ENCODE measurements around the gene AP1AR.
"Not testable (repeated sequence)": the region's sequence is repeated elsewhere in the genome, so short reads cannot be mapped to it uniquely, and the experiment has no call there.

AP1AR gene

DNA sequence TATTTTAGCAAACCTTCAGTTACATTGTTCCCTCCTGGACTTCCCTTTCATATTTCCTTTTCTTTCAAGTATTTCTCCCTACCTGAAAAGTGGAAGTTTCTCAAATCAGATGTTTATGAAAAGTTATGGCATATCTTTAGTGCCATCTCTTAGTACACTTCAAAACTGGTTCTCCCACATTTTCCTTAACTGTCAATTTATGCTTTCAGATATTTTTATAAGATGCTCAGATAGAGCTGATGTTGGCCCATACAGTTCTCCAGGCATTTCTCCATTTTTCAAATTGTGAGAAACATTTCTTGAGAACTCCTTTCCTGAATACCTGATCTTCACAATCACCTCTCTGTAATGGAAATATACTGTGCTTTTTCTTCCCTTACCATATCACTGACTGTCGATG is 32.5 kb upstream of the AP1AR start:
- H3K4me3 ChIP-seq (ENCODE audit: low read depth, low read length), result no peak overlapping the region
- no peaks in the 10 kb centered on the region for H3K36me3 ChIP-seq (ENCODE audit: control insufficient read depth, insufficient read depth, low read length)
- H2AFZ ChIP-seq, result no peak overlapping the region
- H3K27me3 ChIP-seq (ENCODE audit: control insufficient read depth, insufficient read depth, low read length), result no peaks in the 10 kb centered on the region
- no peaks in the 10 kb centered on the region for H3K9me3 ChIP-seq (ENCODE audit: control insufficient read depth, low read length)
- no peak overlapping the region for H3K4me2 ChIP-seq (ENCODE audit: low read length)
- no peaks in the 10 kb centered on the region for H3K79me2 ChIP-seq
- no peaks in the 10 kb centered on the region for H3K4me1 ChIP-seq
- TF ChIP-seq, protein P1, sequence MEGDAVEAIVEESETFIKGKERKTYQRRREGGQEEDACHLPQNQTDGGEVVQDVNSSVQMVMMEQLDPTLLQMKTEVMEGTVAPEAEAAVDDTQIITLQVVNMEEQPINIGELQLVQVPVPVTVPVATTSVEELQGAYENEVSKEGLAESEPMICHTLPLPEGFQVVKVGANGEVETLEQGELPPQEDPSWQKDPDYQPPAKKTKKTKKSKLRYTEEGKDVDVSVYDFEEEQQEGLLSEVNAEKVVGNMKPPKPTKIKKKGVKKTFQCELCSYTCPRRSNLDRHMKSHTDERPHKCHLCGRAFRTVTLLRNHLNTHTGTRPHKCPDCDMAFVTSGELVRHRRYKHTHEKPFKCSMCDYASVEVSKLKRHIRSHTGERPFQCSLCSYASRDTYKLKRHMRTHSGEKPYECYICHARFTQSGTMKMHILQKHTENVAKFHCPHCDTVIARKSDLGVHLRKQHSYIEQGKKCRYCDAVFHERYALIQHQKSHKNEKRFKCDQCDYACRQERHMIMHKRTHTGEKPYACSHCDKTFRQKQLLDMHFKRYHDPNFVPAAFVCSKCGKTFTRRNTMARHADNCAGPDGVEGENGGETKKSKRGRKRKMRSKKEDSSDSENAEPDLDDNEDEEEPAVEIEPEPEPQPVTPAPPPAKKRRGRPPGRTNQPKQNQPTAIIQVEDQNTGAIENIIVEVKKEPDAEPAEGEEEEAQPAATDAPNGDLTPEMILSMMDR (IDR thresholded peaks at IDR 0.05), result no peak
- H3K27ac ChIP-seq, result peak overlapping the region; percentile 39
- H3K9ac ChIP-seq, result no peak overlapping the region

DNA sequence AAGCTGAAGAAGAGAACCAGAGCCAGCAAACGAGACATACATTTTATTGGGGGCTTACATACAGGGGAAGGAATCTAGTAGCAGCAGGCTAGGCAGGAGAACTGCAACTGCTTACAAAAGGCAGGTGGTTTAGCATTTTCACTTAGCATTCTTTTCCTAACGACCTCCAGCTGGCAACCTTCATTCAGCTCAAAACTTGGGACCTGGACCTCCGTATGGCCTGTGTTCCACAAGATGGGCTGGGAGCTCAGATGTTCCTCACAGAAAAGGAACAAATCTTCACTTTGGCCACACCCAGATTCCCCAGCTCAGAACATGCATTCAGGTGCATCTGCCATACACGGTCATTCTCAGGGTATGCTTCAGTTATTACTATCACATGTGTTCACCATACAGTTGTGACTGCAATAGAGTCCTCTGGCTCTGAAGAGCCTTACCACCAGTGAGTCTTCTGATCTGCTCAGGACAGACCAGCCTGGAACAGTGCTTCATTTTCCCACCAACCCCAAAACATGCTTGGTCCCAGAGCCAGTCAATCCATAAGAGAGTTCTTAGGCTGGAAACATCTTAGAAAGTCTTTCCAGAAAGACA is 29.6 kb upstream of the AP1AR start:
- Histone ChIP-seq H3K27me3 (ENCODE audit: control insufficient read depth, insufficient read depth, low read length) (no peaks in the 10 kb centered on the region), H3K4me3 (ENCODE audit: low read depth, low read length) (no peak overlapping the region), H3K27ac (no peak overlapping the region), H3K9ac (no peak overlapping the region), H2AFZ (peak overlapping the region; percentile 19), H3K79me2 (no peaks in the 10 kb centered on the region), H3K4me1 (no peaks in the 10 kb centered on the region), H3K4me2 (ENCODE audit: low read length) (no peak overlapping the region), H3K9me3 (ENCODE audit: control insufficient read depth, low read length) (no peaks in the 10 kb centered on the region), H3K36me3 (ENCODE audit: control insufficient read depth, insufficient read depth, low read length) (no peaks in the 10 kb centered on the region)
- TF ChIP-seq, protein P1 (IDR thresholded peaks at IDR 0.05), result no peak

DNA sequence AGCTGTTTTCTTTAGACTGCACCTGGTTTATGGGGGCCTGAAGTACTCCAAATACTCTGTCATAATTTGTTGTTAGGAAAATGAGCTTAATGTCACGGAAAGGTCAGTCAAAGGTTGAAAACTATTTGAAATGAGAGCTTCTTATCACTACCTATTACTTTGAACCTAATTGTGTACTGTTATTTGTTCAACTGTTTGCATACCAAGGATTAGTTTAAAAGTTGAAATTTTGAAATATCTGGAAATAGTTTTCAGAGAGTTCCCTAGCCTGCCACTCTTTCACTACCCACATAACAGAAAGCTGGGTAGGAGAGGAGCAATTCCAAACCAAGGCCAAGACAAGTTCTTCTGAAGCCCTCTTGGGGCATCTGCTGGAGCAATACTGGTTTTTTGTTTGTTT is 28.0 kb upstream of the AP1AR start:
- H3K9me3 ChIP-seq (ENCODE audit: control insufficient read depth, low read length), result no peaks in the 10 kb centered on the region
- no peaks in the 10 kb centered on the region for H3K79me2 ChIP-seq
- no peak overlapping the region for H3K4me2 ChIP-seq (ENCODE audit: low read length)
- TF ChIP-seq, protein P1 (IDR thresholded peaks at IDR 0.05), result no peak
- H3K4me1 ChIP-seq, result no peaks in the 10 kb centered on the region
- no peak overlapping the region for H3K4me3 ChIP-seq (ENCODE audit: low read depth, low read length)
- H2AFZ ChIP-seq, result no peak overlapping the region
- H3K36me3 ChIP-seq (ENCODE audit: control insufficient read depth, insufficient read depth, low read length), result no peaks in the 10 kb centered on the region
- H3K9ac ChIP-seq, result no peak overlapping the region
- H3K27me3 ChIP-seq (ENCODE audit: control insufficient read depth, insufficient read depth, low read length), result no peaks in the 10 kb centered on the region
- H3K27ac ChIP-seq, result no peak overlapping the region

DNA sequence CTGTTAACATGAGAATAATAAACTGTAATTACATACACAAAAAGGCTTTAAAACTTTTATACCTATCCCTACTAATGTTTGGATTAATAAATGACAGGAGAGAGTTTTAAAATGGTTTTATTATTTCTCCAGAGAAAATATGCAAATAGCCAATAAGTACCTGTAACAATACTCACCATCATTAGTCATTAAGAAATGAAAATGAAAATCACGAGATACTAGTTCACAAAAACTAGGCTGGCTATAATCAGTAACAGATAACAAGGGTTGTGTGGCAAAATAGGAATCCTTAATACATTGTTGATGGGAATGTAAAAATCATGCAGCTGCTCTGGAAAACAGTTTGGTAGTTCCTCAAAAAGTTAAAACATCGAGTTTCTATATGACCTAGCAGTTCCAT is 25.2 kb upstream of the AP1AR start:
- Histone ChIP-seq H3K4me2 (ENCODE audit: low read length) (no peak overlapping the region), H3K4me3 (ENCODE audit: low read depth, low read length) (no peak overlapping the region), H3K79me2 (no peaks in the 10 kb centered on the region), H3K4me1 (no peaks in the 10 kb centered on the region), H3K27ac (no peak overlapping the region), H3K9ac (no peak overlapping the region), H2AFZ (no peak overlapping the region), H3K9me3 (ENCODE audit: control insufficient read depth, low read length) (no peaks in the 10 kb centered on the region), H3K27me3 (ENCODE audit: control insufficient read depth, insufficient read depth, low read length) (no peaks in the 10 kb centered on the region), H3K36me3 (ENCODE audit: control insufficient read depth, insufficient read depth, low read length) (no peaks in the 10 kb centered on the region)
- TF ChIP-seq, protein P1 (IDR thresholded peaks at IDR 0.05), result no peak

DNA sequence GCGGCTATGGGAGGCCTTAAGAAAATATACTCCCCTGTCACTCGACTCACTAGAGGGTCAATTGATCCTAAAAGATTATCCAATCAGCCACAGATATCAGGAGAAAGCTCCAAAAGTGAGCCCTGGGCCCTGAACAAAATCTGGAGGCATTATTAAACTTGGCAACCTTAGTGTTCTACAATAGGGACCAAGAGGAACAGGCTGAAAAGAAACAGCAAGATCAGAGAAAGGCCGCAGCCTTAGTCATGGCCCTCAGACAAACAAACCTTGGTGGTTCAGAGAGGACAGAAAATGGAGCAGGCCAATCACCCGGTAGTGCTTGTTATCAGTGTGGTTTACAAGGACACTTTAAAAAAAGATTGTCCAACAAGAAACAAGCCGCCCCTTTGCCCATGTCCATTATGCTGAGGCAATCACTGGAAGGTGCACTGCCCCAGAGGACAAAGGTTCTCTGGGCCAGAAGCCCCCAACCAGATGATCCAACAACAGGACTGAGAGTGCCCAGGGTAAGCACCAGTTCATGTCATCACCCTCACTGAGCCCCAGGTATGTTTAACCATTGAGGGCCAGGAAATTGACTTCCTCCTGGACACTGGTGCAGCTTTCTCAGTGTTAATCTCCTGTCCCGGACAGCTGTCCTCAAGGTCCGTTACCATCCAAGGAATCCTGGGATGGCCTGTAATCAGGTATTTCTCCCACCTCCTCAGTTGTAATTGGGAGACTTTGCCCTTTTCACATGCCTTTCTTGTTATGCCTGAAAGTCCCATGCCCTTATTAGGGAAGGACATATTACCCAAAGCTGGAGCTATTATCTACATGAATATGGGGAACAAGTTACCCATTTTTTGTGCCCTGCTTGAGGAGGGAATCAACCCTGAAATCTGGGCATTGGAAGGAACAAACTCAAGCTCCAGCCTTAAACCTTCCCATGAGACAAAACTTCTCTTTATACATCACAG is 23.2 kb upstream of the AP1AR start:
- H3K27ac ChIP-seq; H3K36me3 ChIP-seq (ENCODE audit: control insufficient read depth, insufficient read depth, low read length); H3K9ac ChIP-seq: not testable (repeated sequence)

More for the DNA sequence above, 23.2 kb upstream of the AP1AR start:
- not testable (repeated sequence) for H3K4me3 ChIP-seq (ENCODE audit: low read depth, low read length); H3K4me1 ChIP-seq; H3K27me3 ChIP-seq (ENCODE audit: control insufficient read depth, insufficient read depth, low read length); H3K79me2 ChIP-seq; H3K9me3 ChIP-seq (ENCODE audit: control insufficient read depth, low read length); H3K4me2 ChIP-seq (ENCODE audit: low read length); H2AFZ ChIP-seq
